ENCODE results near the gene SMC2. TPM values are rescaled to one million over a fixed set of nuclear protein-coding genes. Genes with fewer than 3 reads are reported as not detected.

SMC2 gene
- 18.3 and 18.7 TPM in 2 replicates for total RNA-seq (2013; cell fraction: nucleolus; rRNA removed)
- total RNA-seq (2014; rRNA removed) = 36.3 and 42.0 TPM in 2 replicates
- 55.9 and 59.1 TPM in 2 replicates for total RNA-seq (2014; rRNA removed; fragmentation: Illumina TruSeq; extraction: Trizol)
- total RNA-seq (2021) = 42.2 and 43.5 TPM in 2 replicates
- 12.3 TPM for polyA plus RNA-seq (2011; ENCODE audit: low read depth)
- 37.0 and 64.0 TPM in 2 replicates for polyA plus RNA-seq (2011; rRNA removed)
- polyA plus RNA-seq (2011; cell fraction: cytosol; rRNA removed) = 11.8 and 12.8 TPM in 2 replicates
- 14.1 and 16.0 TPM in 2 replicates for polyA plus RNA-seq (2011; cell fraction: nucleus; rRNA removed)
- polyA plus RNA-seq (2012) = 18.4 and 23.7 TPM in 2 replicates
- polyA plus RNA-seq (2014; fragmentation: Illumina TruSeq; extraction: Trizol) = 48.9 and 59.7 TPM in 2 replicates
- 10 to 100 TPM; 51.0 to 82.7 TPM for polyA plus RNA-seq (2014; fragmentation: Nextera tagmentation; extraction: Ambion mirVana)
- 19.2 and 22.9 TPM in 2 replicates for polyA plus RNA-seq (2014; rRNA removed)
- polyA plus RNA-seq (2016; fragmentation: Nextera tagmentation; extraction: Ambion mirVana) = 100 to 1,000 TPM in 1 of 2 experiments, 10 to 100 TPM in 1; 97.6 to 116 TPM
- 28.9 and 42.2 TPM in 2 replicates for polyA minus RNA-seq (2011; rRNA and poly(A)+ RNA removed)
- 13.2 and 17.0 TPM in 2 replicates for polyA minus RNA-seq (2011; cell fraction: cytosol; rRNA and poly(A)+ RNA removed)
- 12.1 and 16.0 TPM in 2 replicates for polyA minus RNA-seq (2011; cell fraction: nucleus; rRNA and poly(A)+ RNA removed)
- Bru-seq, nascent RNA = percentile 78 among the genes with signal in this experiment
- percentile 84 among the genes with signal in this experiment for BruChase-seq, experiment 1, labeled RNA remaining after a 6-hour chase
- BruChase-seq, experiment 2, labeled RNA remaining after a 2-hour chase = percentile 80 among the genes with signal in this experiment
- long read RNA-seq, experiment 1, full-length matches to known transcripts = 1 of 58 reads
- long read RNA-seq, experiment 1, partial matches to known transcripts = 40 of 58 reads
- long read RNA-seq, experiment 1, other reads (novel, unspliced or antisense) = 17 of 58 reads
- long read RNA-seq, experiment 2, partial matches to known transcripts = 399 of 495 reads
- long read RNA-seq, experiment 2, other reads (novel, unspliced or antisense) = 96 of 495 reads

DNA sequence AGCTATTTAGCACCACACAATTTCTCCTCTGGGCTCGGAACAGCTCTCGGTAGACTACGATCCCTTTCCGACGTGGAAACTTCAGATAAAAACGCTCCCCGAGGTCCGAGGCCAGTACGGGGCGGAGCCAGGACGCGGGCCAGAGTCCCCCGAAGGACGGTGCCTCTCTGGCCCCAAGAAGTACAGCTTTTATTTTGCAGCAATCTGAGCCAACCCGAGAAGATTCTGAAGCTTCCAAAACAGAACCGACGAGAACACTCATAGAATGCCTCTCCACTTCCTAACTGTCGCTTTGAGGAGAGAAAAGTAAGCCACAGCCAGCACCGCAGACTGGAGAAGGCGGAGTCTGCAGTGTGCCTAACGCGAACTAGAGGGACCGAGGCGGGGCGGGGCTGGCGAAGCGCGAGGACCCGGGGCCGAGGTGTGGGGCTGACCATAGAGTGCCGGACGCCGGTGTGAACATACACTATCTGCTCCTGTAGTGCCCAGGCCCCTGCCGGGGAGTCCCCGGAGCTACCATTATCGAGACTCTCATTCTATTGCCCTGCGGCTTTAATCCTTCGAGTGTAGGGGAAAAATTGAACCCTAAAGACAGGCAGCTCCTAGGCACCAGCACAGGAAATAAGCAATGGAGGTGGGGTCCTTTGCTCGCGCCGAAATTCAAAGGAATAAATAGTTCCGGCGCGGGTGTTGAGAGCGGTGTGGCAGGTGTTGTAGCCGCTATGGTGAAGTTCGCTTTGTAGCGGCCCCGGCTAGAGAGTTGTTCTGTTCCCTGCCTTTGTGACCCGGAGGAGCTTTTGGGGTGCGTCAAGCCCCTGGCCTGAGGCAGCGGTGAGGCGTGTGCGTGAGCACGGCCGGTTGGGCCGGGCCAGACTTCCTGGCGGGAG is at the start of gene SMC2:
Gene SMC2 (plus strand): TSS at position 663 of the 887 bp plus-strand sequence. CDS start 1,076 bp downstream, outside the sequence.
- intact Hi-C loops (cut with micrococcal nuclease; ENCODE audit: unreplicated experiment) (loop anchor here (5.0 kb wide), 2 partner anchors 307 to 653 kb away; partner anchors contain the start of gene NIPSNAP3A), in situ Hi-C loops (cut with MboI) (no loop called here)
- FAIRE-seq (peak; percentile 89), DNase-seq (ENCODE audit: low read depth, low spot score) (peak; percentile 85), ATAC-seq (peak; percentile 89)
- Histone ChIP-seq H3K4me2 (ENCODE audit: control insufficient read depth, insufficient read depth) (peak within 1 kb of the TSS; percentile 99), H3K79me2 (ENCODE audit: control insufficient read depth, insufficient read depth, low read length) (peaks cover 44% of the 10 kb centered on the region), H3K4me3 (peak within 1 kb of the TSS; percentile 99), H3K9me3 (replicated peaks; ENCODE audit: control insufficient read depth, insufficient read depth, low read length) (no peaks in the 10 kb centered on the region; the same call in 2 of the 3 replicates), H3K27ac (ENCODE audit: control insufficient read depth, insufficient read depth) (peak within 1 kb of the TSS; percentile 98), H2AFZ (ENCODE audit: control insufficient read depth, low read depth, low read length) (peak within 1 kb of the TSS; percentile 80), H4K20me1 (ENCODE audit: control insufficient read depth, insufficient read depth) (no peaks in the 10 kb centered on the region), H3K27me3 (replicated peaks in 1 of 2; ENCODE audit: control insufficient read depth in 2 of 2, insufficient read depth in 2 of 2, low read length in 1 of 2) (no peaks in the 10 kb centered on the region), H3K4me1 (ENCODE audit: control insufficient read depth, insufficient read depth, low read length) (peaks cover 22% of the 10 kb centered on the region), H3K36me3 (ENCODE audit: control insufficient read depth in 2 of 2, insufficient read depth in 2 of 2, low read length in 1 of 2) (no peaks in the 10 kb centered on the region), H3K9ac (ENCODE audit: control insufficient read depth, insufficient read depth, low read length) (peak within 1 kb of the TSS; percentile 95)
- ChIA-PET CTCF (interaction anchor here (0.7 to 3.2 kb wide), 8 partner anchors 8 to 648 kb away, joined by 3 to 10 read pairs (median 3); no protein-coding TSS in a partner anchor), POLR2A (interaction anchor here (0.8 to 1.7 kb wide), 4 partner anchors 14 to 654 kb away, joined by 3 to 6 read pairs (median 3); no protein-coding TSS in a partner anchor), RAD21 (ENCODE audit: unreplicated experiment) (interaction anchor here (0.6 to 1.4 kb wide), 7 partner anchors 9 to 654 kb away, joined by 3 to 5 read pairs (median 4); partner anchors contain the start of gene NIPSNAP3A), SMC1A (ENCODE audit: uncharacterized antibody, unreplicated experiment) (interaction anchor here (0.5 to 3.1 kb wide), 11 partner anchors 9 to 654 kb away, joined by 3 to 11 read pairs (median 4); partner anchors contain the start of gene NIPSNAP3A)
- WGBS (ENCODE audit: insufficient coverage, insufficient replicate concordance, low lambda C conversion rate, missing lambda C conversion rate) = 1% methylated on average over 50 of the region's 58 CpGs
- no TSS peak for BruUV-seq (replicated peaks)
- TF ChIP-seq NFYA (IDR thresholded peaks at IDR 0.05; ENCODE audit: borderline replicate concordance, low read depth, low read length) = no peak
- no peak for TF ChIP-seq WRNIP1 (IDR thresholded peaks at IDR 0.05; ENCODE audit: borderline replicate concordance, low read depth, low read length)
- TF ChIP-seq TAF1 (IDR thresholded peaks at IDR 0.05; ENCODE audit: borderline replicate concordance, low read depth, low read length) = peak; percentile 86
- TF ChIP-seq HDAC2 (IDR thresholded peaks at IDR 0.05) = no peak
- peak; percentile 37 for TF ChIP-seq CREB1 (IDR thresholded peaks at IDR 0.05; ENCODE audit: low read depth)
- TF ChIP-seq YBX1 (IDR thresholded peaks at IDR 0.05) = no peak
- no peak for TF ChIP-seq CBX3 (IDR thresholded peaks at IDR 0.05; ENCODE audit: borderline replicate concordance, low read depth)
- TF ChIP-seq STAT1 (conservative IDR thresholded peaks at IDR 0.05) = peak; percentile 97
- no peak for TF ChIP-seq GATAD2B (conservative IDR thresholded peaks at IDR 0.05; ENCODE audit: low read depth)
- peak; percentile 40; the same call in 1 of the 2 replicates for TF ChIP-seq RUNX3 (IDR thresholded peaks at IDR 0.05; ENCODE audit: low read length)
- TF ChIP-seq BRCA1 (IDR thresholded peaks at IDR 0.05; ENCODE audit: low read depth, low read length) = no peak
- no peak for TF ChIP-seq SMARCA5 (IDR thresholded peaks at IDR 0.05)
- 0 out of 2 replicates have a peak, but pooled peaks have one; percentile 33 for TF ChIP-seq ATF7 (IDR thresholded peaks at IDR 0.05; ENCODE audit: low read depth)
- TF ChIP-seq NFXL1 (IDR thresholded peaks at IDR 0.05; ENCODE audit: borderline replicate concordance) = no peak
- TF ChIP-seq ZZZ3 (IDR thresholded peaks at IDR 0.05; ENCODE audit: control insufficient read depth, insufficient read length, low read depth) = no peak
- TF ChIP-seq ASH2L (IDR thresholded peaks at IDR 0.05; ENCODE audit: borderline replicate concordance, low read depth) = no peak
- TF ChIP-seq ESRRA (IDR thresholded peaks at IDR 0.05; ENCODE audit: low read length) = no peak
- TF ChIP-seq SUZ12 (IDR thresholded peaks at IDR 0.05; ENCODE audit: unreplicated experiment) = no peak
- TF ChIP-seq MYC (IDR thresholded peaks at IDR 0.05; ENCODE audit: insufficient read depth, insufficient read length, insufficient replicate concordance, low read length, severe bottlenecking) = peak; percentile 26

All from GM12878 (cell line).